BLaER1 treated with 17β-estradiol and CSF1 and Interleukin-3, amounts not matched to agents 10 nM and 100 nM (cell line): ENCODE measurements around the gene LRRC61.

Source experiments
- H3K27ac ChIP-seq, 11 experiments: shearing (Covaris generic); formaldehyde crosslinking; 2 replicates each; pipeline ENCODE4 v1.8.1; 2022
- H3K27me3 ChIP-seq, 11 experiments: shearing (Covaris generic); formaldehyde crosslinking; 2 replicates each; pipeline ENCODE4 v1.8.1; 2022
- H3K36me3 ChIP-seq, 11 experiments: shearing (Covaris generic); formaldehyde crosslinking; 2 replicates each; pipeline ENCODE4 v1.8.1; 2022
- H3K4me1 ChIP-seq, 10 experiments: shearing (Covaris generic); formaldehyde crosslinking; 2 replicates each; pipeline ENCODE4 v1.8.1; 2022
- H3K4me2 ChIP-seq, 11 experiments: shearing (Covaris generic); formaldehyde crosslinking; 2 replicates each; pipeline ENCODE4 v1.8.1; 2022
- H3K4me3 ChIP-seq, 10 experiments: shearing (Covaris generic); formaldehyde crosslinking; 2 replicates each; pipeline ENCODE4 v1.8.1; 2022
- H3K9ac ChIP-seq, 11 experiments: shearing (Covaris generic); formaldehyde crosslinking; 2 replicates each; pipeline ENCODE4 v1.8.1; 2022
- H3K9me3 ChIP-seq, 11 experiments: shearing (Covaris generic); formaldehyde crosslinking; replicated peaks in 1 of 11; 2 replicates each; pipeline ENCODE4 v1.8.1; 2022
- H4K20me1 ChIP-seq, 11 experiments: shearing (Covaris generic); formaldehyde crosslinking; 2 replicates each; pipeline ENCODE4 v1.8.1; 2022
- Cebpa-rat ChIP-seq, 11 experiments: shearing (Covaris generic); IDR thresholded peaks; 2 replicates each; pipeline ENCODE4 v1.8.1; 2022

Gene LRRC61

GRCh38 chr7:150323682-150324372 lies 672 bp downstream of the LRRC61 start:
- H3K27me3 ChIP-seq = peaks cover 33 to 47% (median 43%) of the 10 kb centered on the region in 11 experiments
- peak overlapping the region; percentile 15 to 55 (median 38); a peak in 14 of 22 replicates for H3K4me2 ChIP-seq
- 0 out of 22 replicates have a peak, but pooled peaks cover 0 to 3% (median 0%) of the 10 kb centered on the region in 11 experiments for H4K20me1 ChIP-seq
- TF ChIP-seq Cebpa-rat (IDR thresholded peaks at IDR 0.05) = no peak
- no peak overlapping the region for H3K27ac ChIP-seq
- peak overlapping the region in 3 of 10 experiments; percentile 17 to 42 (median 27); a peak in 4 of 20 replicates for H3K4me3 ChIP-seq
- no peak overlapping the region for H3K9ac ChIP-seq
- peaks cover 14 to 27% (median 19%) of the 10 kb centered on the region in 11 experiments for H3K9me3 ChIP-seq
- H3K36me3 ChIP-seq = no peaks in the 10 kb centered on the region; a peak in 1 of 22 replicates
- H3K4me1 ChIP-seq = peaks cover 4 to 23% (median 12%) of the 10 kb centered on the region in 10 experiments; a peak in 13 of 20 replicates

- Histone ChIP-seq H3K27ac (peak overlapping the region in 2 of 11 experiments; percentile 53 to 60; a peak in 6 of 22 replicates), H3K4me1 (peaks cover 4 to 23% (median 12%) of the 10 kb centered on the region in 10 experiments; a peak in 13 of 20 replicates), H3K9me3 (peaks cover 14 to 27% (median 19%) of the 10 kb centered on the region in 11 experiments), H4K20me1 (0 out of 22 replicates have a peak, but pooled peaks cover 0 to 3% (median 0%) of the 10 kb centered on the region in 11 experiments), H3K4me2 (peak overlapping the region in 4 of 11 experiments; percentile 21 to 51 (median 38); a peak in 5 of 22 replicates), H3K4me3 (no peak overlapping the region), H3K36me3 (no peaks in the 10 kb centered on the region; a peak in 1 of 22 replicates), H3K27me3 (peaks cover 33 to 47% (median 43%) of the 10 kb centered on the region in 11 experiments), H3K9ac (no peak overlapping the region)
- no peak for TF ChIP-seq Cebpa-rat (IDR thresholded peaks at IDR 0.05)
Observed at GRCh38 chr7:150324373-150324961, 1.3 kb downstream of the LRRC61 start.

- TF ChIP-seq Cebpa-rat (IDR thresholded peaks at IDR 0.05) = peak in 6 of 11 experiments; percentile 58 to 81 (median 71); a peak in 7 of 22 replicates
- Histone ChIP-seq H3K36me3 (no peaks in the 10 kb centered on the region; a peak in 1 of 22 replicates), H3K27ac (peak overlapping the region in 2 of 11 experiments; percentile 53 to 60; a peak in 7 of 22 replicates), H4K20me1 (0 out of 22 replicates have a peak, but pooled peaks cover 0 to 3% (median 0%) of the 10 kb centered on the region in 11 experiments), H3K4me2 (peak overlapping the region in 5 of 11 experiments; percentile 1 to 51 (median 34); a peak in 8 of 22 replicates), H3K4me3 (no peak overlapping the region), H3K9me3 (peaks cover 14 to 27% (median 19%) of the 10 kb centered on the region in 11 experiments), H3K4me1 (peaks cover 4 to 23% (median 12%) of the 10 kb centered on the region in 10 experiments; a peak in 13 of 20 replicates), H3K9ac (no peak overlapping the region), H3K27me3 (peaks cover 33 to 47% (median 43%) of the 10 kb centered on the region in 11 experiments)
Observed at GRCh38 chr7:150325110-150325611, 2.0 kb downstream of the LRRC61 start.

- Histone ChIP-seq H3K4me3 (no peak overlapping the region), H3K27me3 (peaks cover 33 to 47% (median 43%) of the 10 kb centered on the region in 11 experiments), H3K4me2 (peak overlapping the region in 3 of 11 experiments; percentile 21 to 51 (median 43); a peak in 3 of 22 replicates), H3K9ac (no peak overlapping the region; a peak in 1 of 22 replicates), H3K4me1 (peaks cover 4 to 23% (median 12%) of the 10 kb centered on the region in 10 experiments; a peak in 13 of 20 replicates), H3K36me3 (no peaks in the 10 kb centered on the region; a peak in 1 of 22 replicates), H3K27ac (peak overlapping the region in 4 of 11 experiments; percentile 15 to 39 (median 21); a peak in 4 of 22 replicates), H3K9me3 (peaks cover 14 to 27% (median 19%) of the 10 kb centered on the region in 11 experiments), H4K20me1 (0 out of 22 replicates have a peak, but pooled peaks cover 0 to 3% (median 0%) of the 10 kb centered on the region in 11 experiments)
- no peak for TF ChIP-seq Cebpa-rat (IDR thresholded peaks at IDR 0.05)
Observed at GRCh38 chr7:150325901-150326300, 2.7 kb downstream of the LRRC61 start.

GRCh38 chr7:150326657-150327268 lies 3.6 kb downstream of the LRRC61 start:
- Histone ChIP-seq H3K4me2 (no peak overlapping the region), H3K27me3 (peaks cover 31 to 41% (median 36%) of the 10 kb centered on the region in 11 experiments), H3K9ac (no peak overlapping the region), H4K20me1 (0 out of 22 replicates have a peak, but pooled peaks cover 0 to 3% (median 0%) of the 10 kb centered on the region in 11 experiments), H3K9me3 (peaks cover 14 to 26% (median 19%) of the 10 kb centered on the region in 11 experiments), H3K36me3 (no peaks in the 10 kb centered on the region; a peak in 1 of 22 replicates), H3K4me1 (peaks cover 4 to 23% (median 12%) of the 10 kb centered on the region in 10 experiments; a peak in 13 of 20 replicates), H3K27ac (no peak overlapping the region), H3K4me3 (no peak overlapping the region)
- no peak for TF ChIP-seq Cebpa-rat (IDR thresholded peaks at IDR 0.05)

GRCh38 chr7:150327308-150327707 lies 4.2 kb downstream of the LRRC61 start:
- Histone ChIP-seq H3K36me3 (no peaks in the 10 kb centered on the region; a peak in 1 of 22 replicates), H3K9ac (no peak overlapping the region)

GRCh38 chr7:150329331-150330120 lies 6.4 kb downstream of the LRRC61 start:
- H3K27me3 ChIP-seq = peaks cover 4 to 13% (median 8%) of the 10 kb centered on the region in 11 experiments
- TF ChIP-seq Cebpa-rat (IDR thresholded peaks at IDR 0.05) = no peak
- peaks cover 0 to 15% (median 4%) of the 10 kb centered on the region in 10 experiments; a peak in 6 of 20 replicates for H3K4me1 ChIP-seq
- 0 out of 22 replicates have a peak, but pooled peaks cover 0 to 2% (median 0%) of the 10 kb centered on the region in 11 experiments for H3K9me3 ChIP-seq
- H3K4me2 ChIP-seq = no peak overlapping the region
- H3K27ac ChIP-seq = no peak overlapping the region
- no peaks in the 10 kb centered on the region for H3K36me3 ChIP-seq
- H3K4me3 ChIP-seq = no peak overlapping the region
- no peaks in the 10 kb centered on the region for H4K20me1 ChIP-seq
- H3K9ac ChIP-seq = no peak overlapping the region

More at GRCh38 chr7:150327308-150327707, 4.2 kb downstream of the LRRC61 start:
- H4K20me1 ChIP-seq = 0 out of 22 replicates have a peak, but pooled peaks cover 0 to 3% (median 0%) of the 10 kb centered on the region in 11 experiments
- no peak overlapping the region for H3K4me3 ChIP-seq
- TF ChIP-seq Cebpa-rat (IDR thresholded peaks at IDR 0.05) = no peak
- H3K9me3 ChIP-seq = peaks cover 10 to 20% (median 14%) of the 10 kb centered on the region in 11 experiments
- no peak overlapping the region for H3K4me2 ChIP-seq
- peaks cover 4 to 23% (median 12%) of the 10 kb centered on the region in 10 experiments; a peak in 13 of 20 replicates for H3K4me1 ChIP-seq
- no peak overlapping the region for H3K27ac ChIP-seq
- peaks cover 26 to 36% (median 30%) of the 10 kb centered on the region in 11 experiments for H3K27me3 ChIP-seq
